Brain microvascular endothelial cell (primary cell): Measurements from ENCODE around the gene RERE.

Experiments
- DNase-seq: peaks from one replicate; pipeline ENCODE4 v3.0.0-alpha.2; 2020
- H3K27ac ChIP-seq: fragments of 250-450 bp; sonication (Bioruptor Pico); 2 replicates; pipeline ENCODE4 v1.5.1; 2020; ENCODE audit warnings: mild to moderate bottlenecking, moderate library complexity
- H3K27me3 ChIP-seq: fragments of 250-450 bp; sonication (Bioruptor Pico); replicated peaks from 2 replicates; pipeline ENCODE4 v1.5.1; 2020; ENCODE audit warnings: mild to moderate bottlenecking
- H3K36me3 ChIP-seq: fragments of 250-450 bp; sonication (Bioruptor Pico); replicated peaks from 2 replicates; pipeline ENCODE4 v1.5.1; 2020; ENCODE audit warnings: mild to moderate bottlenecking
- H3K4me3 ChIP-seq: 2 replicates; pipeline ENCODE4 v1.5.1; 2011; ENCODE audit warnings: low read depth, mild to moderate bottlenecking, control low read depth, low read length, moderate library complexity
- in situ Hi-C: cut with HindIII; loops from 2 replicates; pipeline ENCODE4 v1.10.0; 2017; ENCODE audit warnings: low sequenced_read_pairs, low pct_ligation_motif_present
- TF ChIP-seq, protein P1 (sequence below): IDR thresholded peaks from 2 replicates; pipeline ENCODE4 v1.5.1; 2011; ENCODE audit warnings: low read depth, mild to moderate bottlenecking, moderate library complexity, low read length, control low read depth, inconsistent platforms; ENCODE audit errors: missing control alignments

Gene RERE

GRCh38 chr1:8417625-8418024, 399.8 kb downstream of the RERE start:
- Histone ChIP-seq H3K36me3 (peaks cover 40% of the 10 kb centered on the region), H3K4me3 (no peak overlapping the region), H3K27ac (no peak overlapping the region), H3K27me3 (no peaks in the 10 kb centered on the region)
- TF ChIP-seq, protein P1, sequence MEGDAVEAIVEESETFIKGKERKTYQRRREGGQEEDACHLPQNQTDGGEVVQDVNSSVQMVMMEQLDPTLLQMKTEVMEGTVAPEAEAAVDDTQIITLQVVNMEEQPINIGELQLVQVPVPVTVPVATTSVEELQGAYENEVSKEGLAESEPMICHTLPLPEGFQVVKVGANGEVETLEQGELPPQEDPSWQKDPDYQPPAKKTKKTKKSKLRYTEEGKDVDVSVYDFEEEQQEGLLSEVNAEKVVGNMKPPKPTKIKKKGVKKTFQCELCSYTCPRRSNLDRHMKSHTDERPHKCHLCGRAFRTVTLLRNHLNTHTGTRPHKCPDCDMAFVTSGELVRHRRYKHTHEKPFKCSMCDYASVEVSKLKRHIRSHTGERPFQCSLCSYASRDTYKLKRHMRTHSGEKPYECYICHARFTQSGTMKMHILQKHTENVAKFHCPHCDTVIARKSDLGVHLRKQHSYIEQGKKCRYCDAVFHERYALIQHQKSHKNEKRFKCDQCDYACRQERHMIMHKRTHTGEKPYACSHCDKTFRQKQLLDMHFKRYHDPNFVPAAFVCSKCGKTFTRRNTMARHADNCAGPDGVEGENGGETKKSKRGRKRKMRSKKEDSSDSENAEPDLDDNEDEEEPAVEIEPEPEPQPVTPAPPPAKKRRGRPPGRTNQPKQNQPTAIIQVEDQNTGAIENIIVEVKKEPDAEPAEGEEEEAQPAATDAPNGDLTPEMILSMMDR = no peak
- no peak for DNase-seq
- in situ Hi-C loops = no loop called here

DNA sequence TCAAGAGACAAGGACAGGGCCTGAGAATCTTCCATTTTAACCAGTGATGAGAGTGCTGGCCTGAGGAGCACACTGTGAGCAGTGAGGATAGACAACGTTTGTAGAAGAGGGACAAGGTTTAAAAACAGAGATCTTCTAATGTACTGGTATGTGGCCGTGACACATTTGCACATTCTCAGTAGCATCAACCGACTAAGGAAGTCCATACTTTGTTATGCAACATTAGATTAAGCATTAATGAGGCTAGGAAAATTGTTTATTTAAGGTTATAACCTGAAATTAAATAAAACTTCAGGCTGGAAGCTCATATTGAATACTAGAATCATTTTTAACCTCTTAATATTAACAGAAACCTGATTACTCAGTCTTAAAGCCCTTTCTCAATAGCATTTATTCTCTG, 400.6 kb downstream of the RERE start:
- DNase-seq = no peak
- TF ChIP-seq, protein P1 = no peak
- no peaks in the 10 kb centered on the region for H3K27me3 ChIP-seq
- no peak overlapping the region for H3K4me3 ChIP-seq
- peaks cover 40% of the 10 kb centered on the region for H3K36me3 ChIP-seq
- H3K27ac ChIP-seq = no peak overlapping the region
- in situ Hi-C loops = no loop called here

DNA sequence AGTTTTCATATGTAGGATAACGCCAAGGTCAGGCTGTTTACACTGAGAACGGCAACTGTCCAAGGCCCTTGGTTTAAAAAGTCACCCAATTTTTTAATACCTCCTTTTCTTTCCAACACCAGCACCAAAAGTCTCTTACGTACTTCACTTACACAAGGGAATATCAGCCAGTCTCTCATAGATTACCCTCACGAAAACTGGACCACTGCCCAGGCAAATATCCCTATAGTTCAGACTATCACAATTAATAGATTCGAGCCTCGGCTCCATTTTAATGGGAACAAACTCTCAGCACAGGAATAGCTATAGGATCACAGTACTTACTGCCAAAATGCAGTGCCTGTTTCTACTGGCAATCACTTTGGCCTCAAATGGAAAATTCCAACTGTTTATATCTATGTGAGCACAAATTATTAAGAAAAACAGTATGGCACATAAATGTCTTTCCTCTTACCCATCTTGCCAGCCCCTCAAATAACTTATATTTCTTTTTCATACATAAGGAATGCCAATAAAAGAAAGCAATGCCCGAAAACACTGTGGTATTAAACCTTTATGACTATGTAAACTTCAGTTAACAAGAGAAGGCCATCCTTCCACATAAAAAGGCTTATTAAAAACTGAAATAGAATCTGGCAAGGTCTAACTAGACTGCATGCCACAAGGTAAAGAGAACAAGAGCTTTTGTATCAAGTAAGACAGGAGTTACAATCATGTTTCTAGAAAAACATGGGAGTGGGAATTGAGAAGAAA, 401.7 kb downstream of the RERE start:
- H3K27ac ChIP-seq = peak overlapping the region; percentile 43
- H3K27me3 ChIP-seq = no peaks in the 10 kb centered on the region
- H3K36me3 ChIP-seq = peaks cover 40% of the 10 kb centered on the region
- no peak overlapping the region for H3K4me3 ChIP-seq
- TF ChIP-seq, protein P1 = no peak
- in situ Hi-C loops = no loop called here
- peak; percentile 39 for DNase-seq

GRCh38 chr1:8412183-8412831, 405.1 kb downstream of the RERE start:
- Histone ChIP-seq H3K27ac (peak overlapping the region; percentile 94), H3K27me3 (no peaks in the 10 kb centered on the region), H3K4me3 (no peak overlapping the region), H3K36me3 (peaks cover 15% of the 10 kb centered on the region)
- peak; percentile 86 for DNase-seq
- in situ Hi-C loops = no loop called here
- TF ChIP-seq, protein P1 = peak; percentile 22

DNA sequence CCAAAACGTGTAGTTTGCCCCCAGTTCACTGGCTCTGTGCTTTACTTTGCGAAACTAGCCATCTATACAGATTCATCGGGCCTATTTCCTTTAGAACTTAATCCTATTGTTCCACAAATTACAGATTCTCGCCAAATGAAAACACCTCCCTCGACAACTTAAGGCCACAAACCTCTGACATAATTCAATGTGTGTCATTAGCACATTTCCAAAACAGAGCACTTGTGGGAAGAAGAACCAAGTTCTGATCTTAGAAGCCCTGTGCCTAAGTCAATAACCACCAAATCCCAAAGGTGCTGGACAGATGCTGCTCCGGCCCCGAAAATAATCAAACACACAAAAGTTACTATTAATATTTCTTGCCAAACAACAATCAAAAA, 405.6 kb downstream of the RERE start:
- no peak overlapping the region for H3K4me3 ChIP-seq
- H3K27me3 ChIP-seq = no peaks in the 10 kb centered on the region
- DNase-seq = no peak
- TF ChIP-seq, protein P1 = no peak
- in situ Hi-C loops = no loop called here
- H3K27ac ChIP-seq = peak overlapping the region; percentile 94
- peaks cover 16% of the 10 kb centered on the region for H3K36me3 ChIP-seq
